Non-pigmented ciliary epithelial cell (primary cell): ENCODE measurements around the gene MAPKAP1.
"Not testable (repeated sequence)": the region's sequence is repeated elsewhere in the genome, so short reads cannot be mapped to it uniquely, and the experiment has no call there.

Experiments
- DNase-seq: peaks from one replicate; pipeline ENCODE4 v3.0.0-alpha.2; 2010; ENCODE audit warnings: low read depth

MAPKAP1 gene

GRCh38 chr9:125604196-125604595 is 102.8 kb downstream of the MAPKAP1 start:
- DNase-seq, result no peak

- no peak for DNase-seq
Measured at GRCh38 chr9:125603478-125604021, 103.5 kb downstream of the MAPKAP1 start.

- DNase-seq, result no peak
Measured at GRCh38 chr9:125601961-125602360, 105.0 kb downstream of the MAPKAP1 start.

GRCh38 chr9:125600194-125600593 is 106.8 kb downstream of the MAPKAP1 start:
- no peak for DNase-seq

GRCh38 chr9:125594223-125594610 is 112.8 kb downstream of the MAPKAP1 start:
- no peak for DNase-seq

- DNase-seq, result no peak
Measured at GRCh38 chr9:125593581-125594222, 113.3 kb downstream of the MAPKAP1 start.

GRCh38 chr9:125591888-125592287 is 115.1 kb downstream of the MAPKAP1 start:
- no peak for DNase-seq

GRCh38 chr9:125591245-125591644 is 115.8 kb downstream of the MAPKAP1 start:
- DNase-seq, result no peak

GRCh38 chr9:125589287-125589686 is 117.7 kb downstream of the MAPKAP1 start:
- DNase-seq, result no peak

GRCh38 chr9:125587819-125588460 is 119.1 kb downstream of the MAPKAP1 start:
- DNase-seq, result no peak

- no peak for DNase-seq
Measured at GRCh38 chr9:125586172-125586511, 120.9 kb downstream of the MAPKAP1 start.

GRCh38 chr9:125585503-125586171 is 121.4 kb downstream of the MAPKAP1 start:
- DNase-seq, result no peak

GRCh38 chr9:125580701-125581286 is 126.2 kb downstream of the MAPKAP1 start:
- DNase-seq, result no peak

- DNase-seq, result no peak
Measured at GRCh38 chr9:125579030-125579932, 127.7 kb downstream of the MAPKAP1 start.

GRCh38 chr9:125574126-125574877 is 132.7 kb downstream of the MAPKAP1 start:
- no peak for DNase-seq

- not testable (repeated sequence) for DNase-seq
Measured at GRCh38 chr9:125572461-125572860, 134.5 kb downstream of the MAPKAP1 start.

GRCh38 chr9:125571824-125572223 is 135.2 kb downstream of the MAPKAP1 start:
- not testable (repeated sequence) for DNase-seq

- no peak for DNase-seq
Measured at GRCh38 chr9:125570246-125570645, 136.8 kb downstream of the MAPKAP1 start.

- no peak for DNase-seq
Measured at GRCh38 chr9:125568621-125569020, 138.4 kb downstream of the MAPKAP1 start.

GRCh38 chr9:125566051-125566450 is 141.0 kb downstream of the MAPKAP1 start:
- DNase-seq, result not testable (repeated sequence)

- DNase-seq, result no peak
Measured at GRCh38 chr9:125565126-125565525, 141.9 kb downstream of the MAPKAP1 start.
